Neural cell (in vitro differentiated cells): ENCODE measurements around the gene NES. TPM values are rescaled to one million over a fixed set of nuclear protein-coding genes. Genes with fewer than 3 reads are reported as not detected.

ENCODE experiments used
- H2AFZ ChIP-seq: fragments of 200-600, 300-800 bp; sonication (generic), shearing (Covaris generic); 2 replicates; pipeline ENCODE4 v1.6.0; 2014; ENCODE audit warnings: low read depth, mild to moderate bottlenecking, antibody characterized with exemption, low read length, moderate library complexity
- H3F3A ChIP-seq: fragments of 200-600 bp; shearing (Covaris generic); 2 replicates; pipeline ENCODE4 v1.6.1; 2016; ENCODE audit warnings: mild to moderate bottlenecking, moderate library complexity, mixed read lengths, antibody characterized with exemption, low read length; ENCODE audit not compliant: insufficient read depth, poor library complexity, severe bottlenecking
- H3K27ac ChIP-seq: fragments of 200-600, 300-800 bp; sonication (generic), shearing (Covaris generic); 2 replicates; pipeline ENCODE4 v1.5.1; 2014; ENCODE audit warnings: mild to moderate bottlenecking, low read length, moderate library complexity
- H3K27me3 ChIP-seq: fragments of 300-800, 200-600 bp; sonication (generic), shearing (Covaris generic); 2 replicates; pipeline ENCODE4 v1.6.0; 2014; ENCODE audit warnings: mild to moderate bottlenecking, low read depth, low read length, moderate library complexity; ENCODE audit not compliant: insufficient read depth
- H3K36me3 ChIP-seq: fragments of 300-800, 200-600 bp; sonication (generic), shearing (Covaris generic); 2 replicates; pipeline ENCODE4 v1.5.1; 2014; ENCODE audit warnings: mild to moderate bottlenecking, antibody characterized with exemption, low read length, moderate library complexity; ENCODE audit not compliant: insufficient read depth
- H3K4me2 ChIP-seq: fragments of 300-800, 200-600 bp; sonication (generic), shearing (Covaris generic); 2 replicates; pipeline ENCODE4 v1.6.0; 2014; ENCODE audit warnings: mild to moderate bottlenecking, low read length
- H3K4me3 ChIP-seq: fragments of 300-800, 200-600 bp; sonication (generic), shearing (Covaris generic); 2 replicates; pipeline ENCODE4 v1.5.1; 2014; ENCODE audit warnings: mild to moderate bottlenecking, low read length, moderate library complexity
- H3K79me2 ChIP-seq: fragments of 200-600 bp; shearing (Covaris generic); replicated peaks from 2 replicates; pipeline ENCODE4 v1.6.0; 2014; ENCODE audit warnings: mild to moderate bottlenecking, low read length, moderate library complexity; ENCODE audit not compliant: insufficient read depth
- H3K9ac ChIP-seq: fragments of 300-800, 200-600 bp; sonication (generic), shearing (Covaris generic); 2 replicates; pipeline ENCODE4 v1.6.1; 2016; ENCODE audit warnings: mild to moderate bottlenecking, low read length, mixed read lengths
- H3K9me2 ChIP-seq: fragments of 200-600 bp; shearing (Covaris generic); 2 replicates; pipeline ENCODE4 v1.6.1; 2016; ENCODE audit warnings: mild to moderate bottlenecking, low read length, mixed read lengths; ENCODE audit not compliant: insufficient read depth
- H3K9me3 ChIP-seq: fragments of 200-600, 300-800 bp; sonication (generic), shearing (Covaris generic); 2 replicates; pipeline ENCODE4 v1.6.1; 2016; ENCODE audit warnings: mild to moderate bottlenecking, mixed run types, low read length, moderate library complexity, mixed read lengths
- H4K20me1 ChIP-seq: fragments of 200-600 bp; shearing (Covaris generic); 2 replicates; pipeline ENCODE4 v1.6.1; 2016; ENCODE audit warnings: mild to moderate bottlenecking, mixed run types; ENCODE audit not compliant: insufficient read depth
- CTCF ChIP-seq: fragments of 450-650 bp; IDR thresholded peaks from 2 replicates; pipeline ENCODE4 v1.5.1; 2014; ENCODE audit warnings: antibody characterized with exemption, mild to moderate bottlenecking, moderate library complexity; ENCODE audit not compliant: poor library complexity, severe bottlenecking
- EP300 ChIP-seq: fragments of 450-650 bp; conservative IDR thresholded peaks from 2 replicates; pipeline ENCODE4 v1.6.1; 2014; ENCODE audit warnings: antibody characterized with exemption, mild to moderate bottlenecking, moderate library complexity; ENCODE audit not compliant: poor library complexity, severe bottlenecking
- EZH2 ChIP-seq: fragments of 200-600, 300-800 bp; shearing (Covaris generic), sonication (generic); IDR thresholded peaks from 2 replicates; pipeline ENCODE4 v1.6.1; 2014; ENCODE audit warnings: antibody characterized with exemption, low read length, borderline replicate concordance, mild to moderate bottlenecking; ENCODE audit not compliant: insufficient read depth, poor library complexity, severe bottlenecking
- MXI1 ChIP-seq: fragments of 450-650 bp; conservative IDR thresholded peaks from 2 replicates; pipeline ENCODE4 v1.6.1; 2014; ENCODE audit warnings: antibody characterized with exemption, mild to moderate bottlenecking; ENCODE audit not compliant: poor library complexity, severe bottlenecking
- POLR2AphosphoS5 ChIP-seq: IDR thresholded peaks from 2 replicates; pipeline ENCODE4 v1.6.1; 2012
- RAD21 ChIP-seq: fragments of 450-650 bp; conservative IDR thresholded peaks from 2 replicates; pipeline ENCODE4 v1.6.1; 2014; ENCODE audit warnings: antibody characterized with exemption, mild to moderate bottlenecking, moderate library complexity
- REST ChIP-seq: IDR thresholded peaks from 2 replicates; pipeline ENCODE4 v1.6.1; 2012; ENCODE audit warnings: borderline replicate concordance
- SMC3 ChIP-seq: fragments of 450-650 bp; conservative IDR thresholded peaks from 2 replicates; pipeline ENCODE4 v1.6.1; 2014; ENCODE audit warnings: antibody characterized with exemption, mild to moderate bottlenecking, moderate library complexity; ENCODE audit not compliant: poor library complexity
- TAF1 ChIP-seq: IDR thresholded peaks from 2 replicates; pipeline ENCODE4 v1.6.1; 2012; ENCODE audit warnings: low read depth
- polyA plus RNA-seq: library from polyadenylated mRNA; depleted of rRNA; stranded (reverse); fragments of >200 nt; gene quantifications from 2 replicates; pipeline ENCODE4 v1.2.3, GENCODE V29; 2014

Gene NES
- polyA plus RNA-seq, 1 donor from 2014 or later: 9.9 TPM

GRCh38 chr1:156643778-156644092 is 33.5 kb downstream of the NES start:
- Histone ChIP-seq H3K9ac (no peak overlapping the region), H3K79me2 (no peaks in the 10 kb centered on the region), H2AFZ (no peak overlapping the region), H4K20me1 (no peaks in the 10 kb centered on the region), H3K9me2 (no peaks in the 10 kb centered on the region), H3K4me2 (no peak overlapping the region), H3K9me3 (no peaks in the 10 kb centered on the region), H3F3A (no peaks in the 10 kb centered on the region), H3K36me3 (no peaks in the 10 kb centered on the region), H3K27ac (no peak overlapping the region), H3K27me3 (peaks cover 49% of the 10 kb centered on the region), H3K4me3 (no peak overlapping the region)
- TF ChIP-seq TAF1: no peak
- TF ChIP-seq RAD21: no peak
- TF ChIP-seq EZH2: no peak
- TF ChIP-seq POLR2AphosphoS5: no peak
- TF ChIP-seq CTCF: no peak
- TF ChIP-seq MXI1: no peak
- no peak for TF ChIP-seq SMC3
- TF ChIP-seq EP300: no peak
- TF ChIP-seq REST: no peak

GRCh38 chr1:156643049-156643777 is 34.0 kb downstream of the NES start:
- Histone ChIP-seq H3K36me3 (no peaks in the 10 kb centered on the region), H3K9ac (no peak overlapping the region), H3F3A (no peaks in the 10 kb centered on the region), H3K4me3 (peak overlapping the region; percentile 71), H4K20me1 (no peaks in the 10 kb centered on the region), H2AFZ (no peak overlapping the region), H3K9me2 (no peaks in the 10 kb centered on the region), H3K79me2 (no peaks in the 10 kb centered on the region), H3K27ac (no peak overlapping the region), H3K27me3 (peaks cover 45% of the 10 kb centered on the region), H3K9me3 (no peaks in the 10 kb centered on the region), H3K4me2 (no peak overlapping the region)
- no peak for TF ChIP-seq POLR2AphosphoS5
- no peak for TF ChIP-seq SMC3
- TF ChIP-seq MXI1: no peak
- TF ChIP-seq REST: no peak
- TF ChIP-seq EZH2: no peak
- TF ChIP-seq CTCF: no peak
- no peak for TF ChIP-seq EP300
- TF ChIP-seq RAD21: no peak
- TF ChIP-seq TAF1: no peak
